SK-N-SH (cell line): Measurements from ENCODE around the gene SLF2. TPM values are rescaled to one million over a fixed set of nuclear protein-coding genes. Genes with fewer than 3 reads are reported as not detected.

Source experiments
- CTCF ChIA-PET: fragments of 300-600, 350-600 bp; formaldehyde crosslinking; extraction: SDS; loops from one replicate; lab custom pipeline; 2021; lab: Yijun Ruan, JAX
- POLR2A ChIA-PET: fragments of 350-600 bp; sonication (Branson Sonifier 250); formaldehyde crosslinking; extraction: SDS; loops from one replicate; lab custom pipeline; 2020; ENCODE audit warnings: antibody characterized with exemption, inconsistent platforms; lab: Yijun Ruan, JAX
- DNase-seq: peaks from one replicate; pipeline ENCODE4 v3.0.0; 2012
- H2AFZ ChIP-seq: fragments of 200-600 bp; sonication (generic); 2 replicates; pipeline ENCODE4 v1.8.1; 2016; ENCODE audit warnings: antibody characterized with exemption, mild to moderate bottlenecking, low read depth
- H3F3A ChIP-seq: fragments of 200-600 bp; sonication (generic); replicated peaks from 2 replicates; pipeline ENCODE3; 2016; ENCODE audit warnings: antibody characterized with exemption, mild to moderate bottlenecking; ENCODE audit not compliant: insufficient read depth
- H3K27ac ChIP-seq, 2 experiments: fragments of 200-500 bp in 1 of 2; fragments of 200-600 bp in 1 of 2; sonication (Bioruptor generic) in 1 of 2; sonication (generic), shearing (Covaris generic) in 1 of 2; 2 replicates each; pipeline versions ENCODE4 v1.5.1 to v1.6.1; 2014 to 2016; ENCODE audit warnings: low read depth in 2 of 2, inconsistent platforms in 1 of 2, low read length in 1 of 2, mild to moderate bottlenecking in 1 of 2, mixed read lengths in 1 of 2
- H3K27me3 ChIP-seq: fragments of 200-600 bp; sonication (generic), shearing (Covaris generic); 2 replicates; pipeline ENCODE4 v1.6.1; 2016; ENCODE audit warnings: mixed run types; ENCODE audit not compliant: insufficient read depth
- H3K36me3 ChIP-seq, 2 experiments: fragments of 200-500 bp in 1 of 2; fragments of 200-600 bp in 1 of 2; sonication (Bioruptor generic) in 1 of 2; sonication (generic) in 1 of 2; replicated peaks in 1 of 2; 2 replicates each; pipeline versions ENCODE3 to v1.5.1; 2014 to 2016; ENCODE audit warnings: low read length in 1 of 2, mild to moderate bottlenecking in 1 of 2; ENCODE audit not compliant: insufficient read depth in 2 of 2, control insufficient read depth in 1 of 2
- H3K4me1 ChIP-seq, 2 experiments: fragments of 200-500 bp in 1 of 2; fragments of 200-600 bp in 1 of 2; sonication (Bioruptor generic) in 1 of 2; sonication (generic), shearing (Covaris generic) in 1 of 2; 2 replicates each; pipeline versions ENCODE4 v1.5.1 to v1.6.1; 2014 to 2016; ENCODE audit warnings: low read depth in 1 of 2, low read length in 1 of 2, mixed run types in 1 of 2; ENCODE audit not compliant: insufficient read depth in 2 of 2, control insufficient read depth in 1 of 2
- H3K4me2 ChIP-seq: fragments of 200-600 bp; sonication (generic), shearing (Covaris generic); 2 replicates; pipeline ENCODE4 v1.6.1; 2017; ENCODE audit warnings: mixed run types
- H3K4me3 ChIP-seq, 2 experiments: fragments of 200-500 bp in 1 of 2; fragments of 200-600 bp in 1 of 2; sonication (Bioruptor generic) in 1 of 2; sonication (generic), shearing (Covaris generic) in 1 of 2; 2 replicates each; pipeline versions ENCODE4 v1.5.1 to v1.8.1; 2014 to 2016; ENCODE audit warnings: low read depth in 2 of 2, inconsistent platforms in 1 of 2, low read length in 1 of 2, mild to moderate bottlenecking in 1 of 2, mixed read lengths in 1 of 2, moderate library complexity in 1 of 2
- H3K79me2 ChIP-seq: fragments of 200-600 bp; sonication (generic); 2 replicates; pipeline ENCODE4 v1.8.1; 2017; ENCODE audit warnings: mild to moderate bottlenecking; ENCODE audit not compliant: insufficient read depth
- H3K9ac ChIP-seq: fragments of 200-600 bp; sonication (generic); 2 replicates; pipeline ENCODE4 v1.6.1; 2017; ENCODE audit warnings: mixed run types
- H3K9me2 ChIP-seq: fragments of 200-600 bp; sonication (generic); 2 replicates; pipeline ENCODE4 v1.6.1; 2017; ENCODE audit warnings: mixed run types
- H3K9me3 ChIP-seq: fragments of 200-600 bp; sonication (generic); 2 replicates; pipeline ENCODE4 v1.6.1; 2017; ENCODE audit warnings: mixed run types, mild to moderate bottlenecking, moderate library complexity
- H4K20me1 ChIP-seq: fragments of 200-600 bp; sonication (generic); 2 replicates; pipeline ENCODE4 v1.6.1; 2017; ENCODE audit warnings: mild to moderate bottlenecking, mixed run types; ENCODE audit not compliant: insufficient read depth
- EP300 ChIP-seq, 2 experiments: IDR thresholded peaks; 2 replicates each; pipeline versions ENCODE4 v1.4.0 to v1.6.1; 2012; ENCODE audit warnings: borderline replicate concordance in 1 of 2, low read depth in 1 of 2, low read length in 1 of 2
- EZH2phosphoT487 ChIP-seq: fragments of 200-600 bp; sonication (generic); IDR thresholded peaks from 2 replicates; pipeline ENCODE4 v1.6.1; 2017; ENCODE audit warnings: low read depth, mixed run types, mild to moderate bottlenecking, antibody characterized with exemption, moderate library complexity, borderline replicate concordance
- FOSL2 ChIP-seq: IDR thresholded peaks from 2 replicates; pipeline ENCODE4 v1.4.0; 2012; ENCODE audit warnings: low read depth, mild to moderate bottlenecking, moderate library complexity, borderline replicate concordance
- GABPA ChIP-seq: IDR thresholded peaks from 2 replicates; pipeline ENCODE4 v1.4.0; 2012; ENCODE audit warnings: low read depth, mild to moderate bottlenecking
- JUND ChIP-seq: IDR thresholded peaks from 2 replicates; pipeline ENCODE4 v1.4.0; 2012
- MEF2A ChIP-seq: IDR thresholded peaks from 2 replicates; pipeline ENCODE4 v1.4.0; 2012; ENCODE audit warnings: low read depth, borderline replicate concordance
- NFIC ChIP-seq: IDR thresholded peaks from 2 replicates; pipeline ENCODE4 v1.4.0; 2012; ENCODE audit warnings: borderline replicate concordance
- NRF1 ChIP-seq: IDR thresholded peaks from 2 replicates; pipeline ENCODE4 v1.6.1; 2012; ENCODE audit warnings: low read depth, mild to moderate bottlenecking, low read length
- RAD21 ChIP-seq: IDR thresholded peaks from 2 replicates; pipeline ENCODE4 v1.6.1; 2012; ENCODE audit warnings: mild to moderate bottlenecking, low read length
- RCOR1 ChIP-seq: fragments of 150-350 bp; IDR thresholded peaks from 2 replicates; pipeline ENCODE4 v1.6.1; 2017; ENCODE audit warnings: antibody characterized with exemption, low read length
- SMC3 ChIP-seq: IDR thresholded peaks from 2 replicates; pipeline ENCODE4 v1.6.1; 2012; ENCODE audit warnings: low read depth, low read length, improper control_type of control experiment
- TEAD4 ChIP-seq: IDR thresholded peaks from 2 replicates; pipeline ENCODE4 v1.4.0; 2012; ENCODE audit warnings: mild to moderate bottlenecking, borderline replicate concordance; ENCODE audit not compliant: insufficient read depth
- WGBS: methylation state at CpG from one replicate; pipeline ENCODE4 v1.1.6; 2017; ENCODE audit warnings: low lambda C conversion rate; 5-methylcytosine and 5-hydroxymethylcytosine counted together
- polyA plus RNA-seq, 3 experiments: library from polyadenylated mRNA; depleted of rRNA; stranded (reverse); fragments of >200 nt; gene quantifications; 2 replicates each; pipeline ENCODE4 v1.2.3, GENCODE V29; 2012
- TF ChIP-seq, protein P1 (sequence below): IDR thresholded peaks from 2 replicates; pipeline ENCODE4 v1.4.0; 2012; ENCODE audit warnings: low read depth, borderline replicate concordance
- TF ChIP-seq, protein P2 (sequence below): IDR thresholded peaks from 2 replicates; pipeline ENCODE4 v1.4.0; 2012; ENCODE audit warnings: low read depth
- TF ChIP-seq, protein P3 (sequence below): IDR thresholded peaks from 2 replicates; pipeline ENCODE4; 2012
- TF ChIP-seq, protein P4 (sequence below): IDR thresholded peaks from 2 replicates; pipeline ENCODE4 v1.4.0; 2012; ENCODE audit warnings: low read depth, borderline replicate concordance
- TF ChIP-seq, protein P5 (sequence below): fragments of 150-350 bp; IDR thresholded peaks from 2 replicates; pipeline ENCODE4 v1.6.1; 2017; ENCODE audit warnings: antibody characterized with exemption, low read length, low read depth, borderline replicate concordance
- TF ChIP-seq, protein P6 (sequence below): fragments of 150-350 bp; IDR thresholded peaks from 2 replicates; pipeline ENCODE4 v1.6.1; 2016; ENCODE audit warnings: mild to moderate bottlenecking, low read depth, low read length

Gene SLF2
- polyA plus RNA-seq, 1 of the 3 experiments (the other 2 are of a cell fraction): 6.3 TPM

DNA sequence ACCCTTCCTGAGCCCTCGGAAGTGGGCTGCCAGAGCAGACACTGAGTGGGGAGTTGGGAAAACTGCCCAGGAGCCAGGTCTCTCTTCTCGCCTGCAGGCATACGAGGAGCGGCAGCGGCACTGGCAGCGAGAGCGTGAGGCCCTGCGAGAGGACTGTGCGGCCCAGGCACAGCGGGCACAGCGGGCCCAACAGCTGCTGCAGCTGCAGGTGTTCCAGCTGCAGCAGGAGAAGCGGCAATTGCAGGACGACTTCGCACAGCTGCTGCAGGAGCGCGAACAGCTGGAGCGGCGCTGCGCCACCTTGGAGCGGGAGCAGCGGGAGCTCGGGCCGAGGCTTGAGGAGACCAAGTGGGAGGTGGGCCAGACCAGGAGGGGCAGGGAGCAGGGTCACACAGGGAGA is 92.6 kb downstream of the SLF2 start:
- peaks cover 43% of the 10 kb centered on the region for H3K79me2 ChIP-seq
- no peak for TF ChIP-seq RAD21
- TF ChIP-seq EP300 (IDR thresholded peaks at IDR 0.05; ENCODE audit: borderline replicate concordance in 1 of 2, low read depth in 1 of 2, low read length in 1 of 2): no peak
- TF ChIP-seq, protein P1, sequence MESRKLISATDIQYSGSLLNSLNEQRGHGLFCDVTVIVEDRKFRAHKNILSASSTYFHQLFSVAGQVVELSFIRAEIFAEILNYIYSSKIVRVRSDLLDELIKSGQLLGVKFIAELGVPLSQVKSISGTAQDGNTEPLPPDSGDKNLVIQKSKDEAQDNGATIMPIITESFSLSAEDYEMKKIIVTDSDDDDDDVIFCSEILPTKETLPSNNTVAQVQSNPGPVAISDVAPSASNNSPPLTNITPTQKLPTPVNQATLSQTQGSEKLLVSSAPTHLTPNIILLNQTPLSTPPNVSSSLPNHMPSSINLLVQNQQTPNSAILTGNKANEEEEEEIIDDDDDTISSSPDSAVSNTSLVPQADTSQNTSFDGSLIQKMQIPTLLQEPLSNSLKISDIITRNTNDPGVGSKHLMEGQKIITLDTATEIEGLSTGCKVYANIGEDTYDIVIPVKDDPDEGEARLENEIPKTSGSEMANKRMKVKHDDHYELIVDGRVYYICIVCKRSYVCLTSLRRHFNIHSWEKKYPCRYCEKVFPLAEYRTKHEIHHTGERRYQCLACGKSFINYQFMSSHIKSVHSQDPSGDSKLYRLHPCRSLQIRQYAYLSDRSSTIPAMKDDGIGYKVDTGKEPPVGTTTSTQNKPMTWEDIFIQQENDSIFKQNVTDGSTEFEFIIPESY: no peak
- TF ChIP-seq MEF2A: no peak
- TF ChIP-seq JUND: no peak
- TF ChIP-seq, protein P2, sequence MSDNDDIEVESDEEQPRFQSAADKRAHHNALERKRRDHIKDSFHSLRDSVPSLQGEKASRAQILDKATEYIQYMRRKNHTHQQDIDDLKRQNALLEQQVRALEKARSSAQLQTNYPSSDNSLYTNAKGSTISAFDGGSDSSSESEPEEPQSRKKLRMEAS: no peak
- no peak for TF ChIP-seq NRF1
- TF ChIP-seq, protein P3, sequence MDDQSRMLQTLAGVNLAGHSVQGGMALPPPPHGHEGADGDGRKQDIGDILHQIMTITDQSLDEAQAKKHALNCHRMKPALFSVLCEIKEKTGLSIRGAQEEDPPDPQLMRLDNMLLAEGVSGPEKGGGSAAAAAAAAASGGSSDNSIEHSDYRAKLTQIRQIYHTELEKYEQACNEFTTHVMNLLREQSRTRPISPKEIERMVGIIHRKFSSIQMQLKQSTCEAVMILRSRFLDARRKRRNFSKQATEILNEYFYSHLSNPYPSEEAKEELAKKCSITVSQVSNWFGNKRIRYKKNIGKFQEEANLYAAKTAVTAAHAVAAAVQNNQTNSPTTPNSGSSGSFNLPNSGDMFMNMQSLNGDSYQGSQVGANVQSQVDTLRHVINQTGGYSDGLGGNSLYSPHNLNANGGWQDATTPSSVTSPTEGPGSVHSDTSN: no peak
- no peak for TF ChIP-seq TEAD4
- TF ChIP-seq GABPA: no peak
- no peak for TF ChIP-seq EZH2phosphoT487
- no peak for TF ChIP-seq SMC3
- TF ChIP-seq, protein P4, sequence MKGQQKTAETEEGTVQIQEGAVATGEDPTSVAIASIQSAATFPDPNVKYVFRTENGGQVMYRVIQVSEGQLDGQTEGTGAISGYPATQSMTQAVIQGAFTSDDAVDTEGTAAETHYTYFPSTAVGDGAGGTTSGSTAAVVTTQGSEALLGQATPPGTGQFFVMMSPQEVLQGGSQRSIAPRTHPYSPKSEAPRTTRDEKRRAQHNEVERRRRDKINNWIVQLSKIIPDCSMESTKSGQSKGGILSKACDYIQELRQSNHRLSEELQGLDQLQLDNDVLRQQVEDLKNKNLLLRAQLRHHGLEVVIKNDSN: no peak
- no peak for TF ChIP-seq NFIC
- TF ChIP-seq, protein P5, sequence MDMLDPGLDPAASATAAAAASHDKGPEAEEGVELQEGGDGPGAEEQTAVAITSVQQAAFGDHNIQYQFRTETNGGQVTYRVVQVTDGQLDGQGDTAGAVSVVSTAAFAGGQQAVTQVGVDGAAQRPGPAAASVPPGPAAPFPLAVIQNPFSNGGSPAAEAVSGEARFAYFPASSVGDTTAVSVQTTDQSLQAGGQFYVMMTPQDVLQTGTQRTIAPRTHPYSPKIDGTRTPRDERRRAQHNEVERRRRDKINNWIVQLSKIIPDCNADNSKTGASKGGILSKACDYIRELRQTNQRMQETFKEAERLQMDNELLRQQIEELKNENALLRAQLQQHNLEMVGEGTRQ: no peak
- TF ChIP-seq FOSL2: no peak
- TF ChIP-seq, protein P6, sequence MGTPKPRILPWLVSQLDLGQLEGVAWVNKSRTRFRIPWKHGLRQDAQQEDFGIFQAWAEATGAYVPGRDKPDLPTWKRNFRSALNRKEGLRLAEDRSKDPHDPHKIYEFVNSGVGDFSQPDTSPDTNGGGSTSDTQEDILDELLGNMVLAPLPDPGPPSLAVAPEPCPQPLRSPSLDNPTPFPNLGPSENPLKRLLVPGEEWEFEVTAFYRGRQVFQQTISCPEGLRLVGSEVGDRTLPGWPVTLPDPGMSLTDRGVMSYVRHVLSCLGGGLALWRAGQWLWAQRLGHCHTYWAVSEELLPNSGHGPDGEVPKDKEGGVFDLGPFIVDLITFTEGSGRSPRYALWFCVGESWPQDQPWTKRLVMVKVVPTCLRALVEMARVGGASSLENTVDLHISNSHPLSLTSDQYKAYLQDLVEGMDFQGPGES: no peak
- TF ChIP-seq RCOR1: no peak
- ChIA-PET POLR2A (no interaction called here), CTCF (interaction anchor here (3.1 to 24.5 kb wide), 2 partner anchors 11 kb away, joined by 15 to 443 read pairs; no protein-coding TSS in a partner anchor)
- H3K4me3 ChIP-seq: no peak overlapping the region
- no peak for DNase-seq
- H3K9me3 ChIP-seq: no peaks in the 10 kb centered on the region
- no peaks in the 10 kb centered on the region for H3K9me2 ChIP-seq
- H3K36me3 ChIP-seq: peaks cover 38 to 48% of the 10 kb centered on the region in 2 experiments
- WGBS: 98% methylated on average over 22 of the region's 23 CpGs
- no peak overlapping the region for H2AFZ ChIP-seq
- peaks cover 37% of the 10 kb centered on the region for H4K20me1 ChIP-seq
- no peak overlapping the region for H3K27ac ChIP-seq
- no peak overlapping the region for H3K4me2 ChIP-seq
- no peak overlapping the region for H3K9ac ChIP-seq
- peaks cover 16 to 39% of the 10 kb centered on the region in 2 experiments; a peak in 3 of 4 replicates for H3K4me1 ChIP-seq
- H3F3A ChIP-seq: peaks cover 18% of the 10 kb centered on the region
- no peaks in the 10 kb centered on the region for H3K27me3 ChIP-seq
